NCI-H2107 treated with DMSO at 0.1 percent for 48 hours (cell line): ENCODE results near the gene UBR2.

Experiments
- DNase-seq: peaks from one replicate; lab custom pipeline; 2025; ENCODE audit not compliant: unreplicated experiment; lab: John Stamatoyannopoulos, UW

Gene UBR2

DNA sequence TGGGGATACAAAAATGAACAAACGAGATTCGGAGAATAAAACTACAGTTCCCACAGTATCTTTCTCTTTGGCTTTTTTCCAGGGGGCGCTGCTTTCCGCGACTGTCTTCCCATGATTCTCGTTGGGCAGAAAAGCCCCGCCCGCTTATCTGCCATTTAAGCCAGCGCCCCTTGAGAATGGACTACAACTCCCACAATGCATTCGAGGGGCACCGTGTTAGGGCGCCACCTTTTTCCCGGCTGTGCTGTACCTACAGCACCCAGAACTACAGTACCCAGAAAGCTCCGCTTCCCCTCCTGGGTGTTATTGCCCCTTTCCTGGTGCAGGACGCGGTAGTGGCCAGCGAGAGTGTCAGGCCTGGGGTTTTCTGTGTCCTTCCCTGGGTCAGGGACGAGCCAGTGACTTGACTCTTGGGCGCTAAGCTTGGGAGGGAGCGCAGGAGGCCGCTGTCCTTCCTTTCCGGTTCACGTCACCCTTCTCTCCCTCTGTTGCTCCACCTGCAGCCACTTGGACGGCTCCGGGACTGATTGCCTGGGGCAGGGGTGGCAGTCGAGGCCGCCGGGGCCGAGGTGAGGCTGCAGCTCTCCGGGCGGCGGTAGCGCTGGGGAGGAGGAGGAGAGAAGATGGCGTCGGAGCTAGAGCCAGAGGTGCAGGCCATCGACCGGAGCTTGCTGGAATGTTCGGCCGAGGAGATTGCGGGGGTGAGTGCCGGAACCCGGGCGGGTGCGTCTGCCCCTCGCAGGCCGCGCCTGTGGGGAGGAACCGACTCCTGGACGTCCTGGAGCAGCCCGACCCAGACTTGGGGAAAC, at the start of gene UBR2:
TSS of gene UBR2 (plus strand) at position 333 of the 809 bp plus-strand sequence. CDS start at position 624, 291 bp downstream.
- DNase-seq = peak; percentile 85

- DNase-seq = no peak
Measured at GRCh38 chr6:42514745-42515144, 49.1 kb upstream of the UBR2 start.

- no peak for DNase-seq
Measured at GRCh38 chr6:42519779-42520178, 44.0 kb upstream of the UBR2 start.

- no peak for DNase-seq
Measured at GRCh38 chr6:42520786-42521607, 42.8 kb upstream of the UBR2 start.

GRCh38 chr6:42522036-42522435, 41.8 kb upstream of the UBR2 start:
- DNase-seq = no peak

- no peak for DNase-seq
Measured at GRCh38 chr6:42522942-42523814, 40.7 kb upstream of the UBR2 start.

GRCh38 chr6:42525206-42525605, 38.6 kb upstream of the UBR2 start:
- DNase-seq = no peak

DNA sequence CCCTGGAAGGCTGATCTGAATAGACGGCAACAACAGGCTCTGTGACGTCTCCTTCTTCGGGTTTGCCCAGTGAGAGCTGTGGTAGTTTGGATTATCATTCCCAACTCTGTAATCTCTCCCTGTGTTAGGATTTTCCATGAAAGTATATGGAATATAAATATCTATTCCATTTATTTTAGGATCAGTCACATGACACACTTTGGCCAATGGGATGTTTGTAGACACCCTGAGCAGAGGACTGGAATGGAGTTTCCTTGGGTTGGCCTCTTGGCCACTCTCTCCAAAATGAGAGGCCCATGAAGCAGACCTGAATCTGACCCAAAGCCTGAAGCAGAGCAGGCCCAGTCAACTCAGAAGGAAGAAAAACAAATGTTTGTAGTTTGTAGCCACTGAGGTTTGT, 37.2 kb upstream of the UBR2 start:
- no peak for DNase-seq

DNA sequence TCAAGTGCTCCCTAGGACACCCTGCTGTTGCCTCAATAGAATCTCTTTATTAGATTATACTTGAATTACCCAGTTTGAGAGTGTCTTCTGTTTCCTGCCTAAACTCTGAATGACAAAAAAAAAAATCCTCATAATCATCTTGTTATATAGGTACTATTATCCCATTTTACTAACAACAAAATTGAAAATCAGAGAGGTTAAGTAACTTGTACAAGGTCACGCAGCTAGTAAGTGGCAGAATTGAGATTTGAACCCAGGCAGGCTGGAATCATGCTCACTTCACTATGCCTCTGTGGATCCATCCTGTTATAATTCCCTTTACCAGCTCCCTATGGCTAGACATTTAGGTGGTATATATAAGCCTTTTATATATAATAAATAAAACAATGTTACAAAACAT, 36.6 kb upstream of the UBR2 start:
- no peak for DNase-seq

DNA sequence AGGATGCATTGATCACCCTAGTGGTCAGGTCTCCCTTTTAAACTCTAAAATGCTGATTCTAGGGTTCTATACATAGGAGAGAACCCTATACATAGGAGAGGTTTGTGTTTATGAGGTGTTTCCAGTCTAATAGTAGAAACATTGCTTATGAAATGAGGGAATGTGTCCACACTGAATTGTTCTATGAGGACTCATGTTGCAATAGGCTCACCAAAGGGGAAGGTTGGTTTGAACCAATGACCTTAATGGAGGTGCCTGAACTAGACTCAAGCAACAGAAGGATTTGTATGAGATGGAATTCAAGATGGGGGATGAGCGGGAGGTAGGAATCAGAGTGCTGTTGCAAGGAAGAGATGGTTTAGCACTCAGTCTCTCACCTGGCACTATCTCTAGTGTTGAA, 33.5 kb upstream of the UBR2 start:
- DNase-seq = no peak

DNA sequence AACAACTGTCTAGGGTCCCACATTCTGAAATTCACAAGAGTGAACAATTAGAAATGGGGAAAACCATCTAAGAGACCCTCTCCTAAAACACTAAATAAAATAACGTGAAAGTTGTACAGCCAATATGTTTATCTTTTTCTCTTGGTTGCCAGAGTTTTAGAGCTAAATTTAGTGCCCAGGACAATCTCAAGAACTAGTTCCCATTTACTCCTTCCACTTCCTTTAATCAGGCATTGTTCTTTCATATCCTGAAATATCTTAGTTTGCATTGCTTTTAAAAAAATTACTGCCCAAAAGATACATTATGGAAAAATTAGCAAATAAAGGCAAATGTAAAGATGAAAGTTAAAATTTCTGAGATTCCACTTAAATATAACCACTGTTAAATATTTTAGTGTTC, 33.1 kb upstream of the UBR2 start:
- no peak for DNase-seq

GRCh38 chr6:42532038-42532669, 31.7 kb upstream of the UBR2 start:
- peak; percentile 13 for DNase-seq

DNA sequence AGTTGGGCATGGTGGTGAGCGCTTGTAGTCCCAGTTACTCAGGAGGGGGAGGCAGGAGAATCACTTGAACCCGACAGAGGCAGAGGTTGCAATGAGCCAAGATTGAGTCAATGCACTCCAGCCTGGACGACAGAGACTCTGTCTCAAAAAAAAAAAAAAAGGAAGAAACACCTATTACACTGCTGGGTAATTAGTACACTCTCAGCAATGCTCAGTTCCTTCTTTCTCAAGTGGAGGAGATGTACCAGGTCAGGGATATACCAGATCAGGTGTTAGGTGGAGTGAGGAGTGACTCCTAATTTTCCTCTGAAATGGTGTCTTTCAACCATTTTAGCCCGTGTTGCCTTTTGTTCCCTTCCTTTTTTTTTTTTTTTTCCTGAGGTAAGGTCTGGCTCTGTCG, 30.0 kb upstream of the UBR2 start:
- no peak for DNase-seq

- no peak for DNase-seq
Measured at GRCh38 chr6:42537536-42537935, 26.3 kb upstream of the UBR2 start.

- no peak for DNase-seq
Measured at GRCh38 chr6:42539135-42539534, 24.7 kb upstream of the UBR2 start.

- no peak for DNase-seq
Measured at GRCh38 chr6:42545226-42545773, 18.5 kb upstream of the UBR2 start.

GRCh38 chr6:42547407-42548329, 16.2 kb upstream of the UBR2 start:
- DNase-seq = peak; percentile 7

DNA sequence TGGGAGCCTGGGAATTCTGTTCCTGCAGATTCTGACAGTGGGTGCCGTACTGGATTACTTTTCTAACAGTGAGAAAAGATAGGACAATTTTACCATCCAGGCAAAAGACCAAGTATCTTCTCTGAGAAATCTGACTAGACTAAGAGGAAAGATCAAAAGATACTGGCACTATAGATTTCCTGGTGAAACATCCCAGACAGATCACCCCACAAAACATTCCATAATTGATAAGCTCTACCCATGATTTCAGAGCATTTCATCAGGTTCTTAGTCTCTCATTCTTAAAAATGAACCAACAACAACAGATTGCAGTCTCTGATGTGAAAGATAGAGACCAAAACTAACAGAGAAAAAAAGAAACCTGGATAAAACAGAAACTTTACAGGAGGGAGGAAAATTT, 13.6 kb upstream of the UBR2 start:
- DNase-seq = no peak

DNA sequence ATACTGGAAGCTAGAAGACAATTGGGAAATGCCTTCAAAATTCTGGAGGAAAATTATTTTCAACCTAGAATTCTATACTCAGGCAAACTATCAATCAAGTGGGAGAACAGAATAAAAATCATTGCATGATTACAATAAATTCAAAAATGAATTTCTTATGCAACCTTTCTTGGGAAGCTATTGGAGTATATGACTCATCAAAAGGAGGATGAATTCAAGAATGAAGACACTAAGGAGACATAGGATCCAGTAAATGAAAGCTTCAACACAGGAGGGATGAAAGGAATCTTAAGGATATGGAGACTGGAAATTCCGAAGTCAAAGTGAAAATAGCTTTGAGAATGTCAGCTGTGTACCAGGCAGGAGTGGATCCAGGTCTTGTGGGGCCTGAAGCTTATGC, 12.6 kb upstream of the UBR2 start:
- DNase-seq = no peak
